ENCODE results near the gene VSIG10L2.

GRCh38 chr11:125921042-125921441 is 24.8 kb upstream of the VSIG10L2 start:
- TF ChIP-seq CTCF (conservative IDR thresholded peaks at IDR 0.05): no peak
- TF ChIP-seq ZFX (IDR thresholded peaks at IDR 0.05): no peak
